ENCODE results near the gene CNPPD1.
"Not testable (repeated sequence)": the region's sequence is repeated elsewhere in the genome, so short reads cannot be mapped to it uniquely, and the experiment has no call there.

The CNPPD1 gene

DNA sequence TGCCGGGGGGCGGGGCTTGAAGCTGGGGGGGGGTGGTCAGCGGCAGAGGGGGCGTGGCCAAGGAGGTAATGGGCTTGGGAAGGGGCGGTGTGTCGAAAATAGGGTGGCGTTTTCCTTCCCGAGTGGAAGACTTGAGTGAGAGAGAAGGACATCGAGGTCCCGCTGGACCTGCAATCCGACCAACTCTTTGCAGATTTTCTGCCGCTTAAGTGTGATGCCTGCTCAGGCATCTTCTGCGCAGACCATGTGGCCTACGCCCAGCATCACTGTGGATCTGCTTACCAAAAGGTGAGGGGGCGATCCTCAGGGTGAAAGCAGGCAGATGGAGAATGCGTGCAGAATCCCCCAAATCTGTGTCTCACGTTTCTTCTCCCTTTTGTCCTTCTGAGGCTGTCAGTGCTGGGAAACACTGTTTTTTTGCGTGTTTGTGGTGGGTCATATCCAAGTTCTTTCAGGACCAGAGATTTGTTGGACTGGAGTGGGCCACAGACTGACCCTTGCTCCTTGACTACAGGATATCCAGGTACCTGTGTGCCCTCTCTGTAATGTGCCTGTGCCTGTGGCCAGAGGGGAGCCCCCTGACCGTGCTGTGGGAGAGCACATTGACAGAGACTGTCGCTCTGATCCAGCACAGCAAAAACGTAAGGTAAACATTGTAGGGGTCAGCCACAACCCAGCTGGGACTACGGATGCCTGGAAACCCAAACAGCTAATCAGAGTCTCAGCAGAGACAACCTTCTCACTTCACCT lies 30.6 kb upstream of the CNPPD1 start:
- peak overlapping the region; percentile 73 for H3K4me3 ChIP-seq (ENCODE audit: low read depth, low read length)
- TF ChIP-seq, protein P1, sequence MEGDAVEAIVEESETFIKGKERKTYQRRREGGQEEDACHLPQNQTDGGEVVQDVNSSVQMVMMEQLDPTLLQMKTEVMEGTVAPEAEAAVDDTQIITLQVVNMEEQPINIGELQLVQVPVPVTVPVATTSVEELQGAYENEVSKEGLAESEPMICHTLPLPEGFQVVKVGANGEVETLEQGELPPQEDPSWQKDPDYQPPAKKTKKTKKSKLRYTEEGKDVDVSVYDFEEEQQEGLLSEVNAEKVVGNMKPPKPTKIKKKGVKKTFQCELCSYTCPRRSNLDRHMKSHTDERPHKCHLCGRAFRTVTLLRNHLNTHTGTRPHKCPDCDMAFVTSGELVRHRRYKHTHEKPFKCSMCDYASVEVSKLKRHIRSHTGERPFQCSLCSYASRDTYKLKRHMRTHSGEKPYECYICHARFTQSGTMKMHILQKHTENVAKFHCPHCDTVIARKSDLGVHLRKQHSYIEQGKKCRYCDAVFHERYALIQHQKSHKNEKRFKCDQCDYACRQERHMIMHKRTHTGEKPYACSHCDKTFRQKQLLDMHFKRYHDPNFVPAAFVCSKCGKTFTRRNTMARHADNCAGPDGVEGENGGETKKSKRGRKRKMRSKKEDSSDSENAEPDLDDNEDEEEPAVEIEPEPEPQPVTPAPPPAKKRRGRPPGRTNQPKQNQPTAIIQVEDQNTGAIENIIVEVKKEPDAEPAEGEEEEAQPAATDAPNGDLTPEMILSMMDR (IDR thresholded peaks at IDR 0.05; ENCODE audit: low read depth, low read length) = no peak

DNA sequence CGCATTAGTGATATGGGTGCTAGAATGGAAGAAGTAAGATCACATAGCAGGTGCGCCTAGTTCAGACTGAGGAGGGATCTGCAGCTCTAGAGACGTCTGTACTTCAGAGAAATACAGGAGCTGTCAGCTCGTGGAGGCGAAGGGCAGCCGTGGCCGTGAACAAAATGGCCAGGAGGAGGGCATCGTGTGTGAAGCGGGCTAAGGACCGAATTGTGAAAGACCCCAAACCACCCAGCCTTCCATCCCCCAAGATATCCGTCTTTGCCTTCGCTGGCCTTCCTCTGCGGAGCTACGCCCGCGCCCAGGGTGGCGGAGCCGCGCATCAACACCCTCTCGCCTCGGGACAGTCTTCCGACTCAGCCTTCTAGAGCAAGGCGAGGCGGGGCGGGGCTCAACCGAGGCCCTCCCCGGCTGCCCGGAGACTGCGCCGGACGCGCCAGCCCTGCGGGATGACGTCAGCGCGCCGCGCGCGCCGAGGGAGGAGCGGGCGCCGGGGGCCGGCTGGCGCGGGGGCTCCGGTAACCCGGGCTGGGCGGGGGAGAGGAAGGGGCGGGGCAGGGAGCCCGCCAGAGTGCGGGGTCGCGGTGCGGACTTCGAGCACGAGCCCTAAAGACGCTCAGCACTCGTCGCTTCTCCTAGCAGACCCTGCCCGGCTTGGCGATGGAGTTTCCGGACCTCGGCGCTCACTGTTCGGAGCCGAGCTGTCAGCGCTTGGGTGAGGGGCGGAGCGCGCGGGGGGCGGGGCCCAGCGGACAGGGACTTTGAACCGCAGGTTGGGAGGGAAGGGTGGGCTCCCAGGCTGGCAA lies 29.8 kb upstream of the CNPPD1 start, which contains the start of gene ZFAND2B:
Gene ZFAND2B, plus strand, starts transcription at position 455 of the 806 bp plus-strand sequence. Its CDS starts 206 bp downstream, at position 661.
- TF ChIP-seq, protein P1 (IDR thresholded peaks at IDR 0.05; ENCODE audit: low read depth, low read length) = no peak
- H3K4me3 ChIP-seq (ENCODE audit: low read depth, low read length) = peak within 1 kb of the TSS; percentile 73

DNA sequence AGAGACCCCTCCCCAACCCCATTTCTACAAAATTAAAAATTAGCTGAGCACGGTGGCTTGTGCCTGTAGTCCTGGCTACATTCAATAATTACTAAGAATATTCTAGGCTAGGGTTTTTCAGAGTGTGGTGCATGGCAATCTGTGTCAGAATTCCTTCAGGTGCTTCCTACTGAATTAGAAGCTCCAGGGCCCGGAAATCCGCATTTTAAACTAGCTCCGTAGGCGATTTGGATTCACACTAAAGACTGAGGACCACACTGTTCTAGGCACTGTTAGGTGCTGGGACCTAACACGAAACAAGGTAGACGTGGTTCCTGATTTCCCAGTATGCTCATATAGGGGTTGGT lies 29.2 kb upstream of the CNPPD1 start:
- peak overlapping the region; percentile 73 for H3K4me3 ChIP-seq (ENCODE audit: low read depth, low read length)
- TF ChIP-seq, protein P1 (IDR thresholded peaks at IDR 0.05; ENCODE audit: low read depth, low read length) = no peak

- TF ChIP-seq, protein P1 (IDR thresholded peaks at IDR 0.05; ENCODE audit: low read depth, low read length) = no peak
- H3K4me3 ChIP-seq (ENCODE audit: low read depth, low read length) = no peak overlapping the region
These were observed 28.4 kb upstream of the CNPPD1 start for GRCh38 chr2:219205165-219205538.

DNA sequence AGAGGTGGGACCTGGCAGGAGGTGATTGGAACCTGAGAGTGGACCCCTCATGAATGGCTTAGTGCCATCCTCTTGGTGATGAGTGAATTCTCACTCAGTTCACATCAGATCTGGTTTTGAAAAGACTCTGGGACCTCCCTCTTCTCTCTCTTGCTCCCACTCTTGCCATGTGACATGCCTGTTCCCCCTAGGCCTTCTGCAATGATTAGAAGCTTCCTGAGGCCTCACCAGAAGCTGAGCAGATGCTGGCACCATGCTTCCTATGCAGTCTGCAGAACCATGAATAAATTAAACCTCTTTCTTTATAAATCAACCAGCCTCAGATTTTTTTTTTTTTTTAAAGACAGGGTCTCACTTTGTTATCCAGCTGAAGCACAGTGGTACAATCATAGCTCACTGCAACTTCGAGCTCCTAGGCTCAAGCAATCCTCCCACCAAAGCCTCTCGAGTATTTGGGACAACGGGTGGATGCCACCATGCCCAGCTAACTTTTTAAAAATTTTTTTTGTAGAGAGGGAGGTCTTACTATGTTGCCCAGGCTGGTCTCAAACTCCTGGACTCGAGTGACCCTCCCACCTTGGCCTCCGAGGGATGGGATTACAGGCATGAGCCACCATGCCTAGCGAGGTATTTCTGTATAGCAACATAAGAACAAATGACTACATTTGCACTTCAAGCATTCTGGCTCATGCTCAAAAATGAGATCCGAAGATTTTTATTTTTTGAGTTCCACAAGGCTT lies 27.9 kb upstream of the CNPPD1 start:
- TF ChIP-seq, protein P1 (IDR thresholded peaks at IDR 0.05; ENCODE audit: low read depth, low read length) = no peak

DNA sequence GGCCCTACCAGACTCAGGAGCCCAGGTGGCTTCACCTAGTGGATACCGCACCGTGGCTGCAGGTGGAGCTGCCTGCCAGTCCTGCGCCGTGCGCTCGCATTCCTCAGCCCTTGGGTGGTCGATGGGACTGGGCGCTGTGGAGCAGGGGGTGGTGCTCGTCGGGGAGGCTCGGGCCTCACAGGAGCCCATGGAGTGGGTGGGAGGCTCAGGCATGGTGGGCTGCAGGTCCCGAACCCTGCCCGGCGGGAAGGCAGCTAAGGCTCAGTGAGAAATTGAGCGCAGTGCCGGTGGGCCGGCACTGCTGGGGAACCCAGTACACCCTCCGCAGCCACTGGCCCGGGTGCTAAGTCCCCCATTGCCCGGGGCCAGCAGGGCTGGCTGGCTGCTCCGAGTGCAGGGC lies 24.6 kb upstream of the CNPPD1 start:
- H3K4me3 ChIP-seq (ENCODE audit: low read depth, low read length) = not testable (repeated sequence)

More for the DNA sequence above, 27.9 kb upstream of the CNPPD1 start:
- no peak overlapping the region for H3K4me3 ChIP-seq (ENCODE audit: low read depth, low read length)

DNA sequence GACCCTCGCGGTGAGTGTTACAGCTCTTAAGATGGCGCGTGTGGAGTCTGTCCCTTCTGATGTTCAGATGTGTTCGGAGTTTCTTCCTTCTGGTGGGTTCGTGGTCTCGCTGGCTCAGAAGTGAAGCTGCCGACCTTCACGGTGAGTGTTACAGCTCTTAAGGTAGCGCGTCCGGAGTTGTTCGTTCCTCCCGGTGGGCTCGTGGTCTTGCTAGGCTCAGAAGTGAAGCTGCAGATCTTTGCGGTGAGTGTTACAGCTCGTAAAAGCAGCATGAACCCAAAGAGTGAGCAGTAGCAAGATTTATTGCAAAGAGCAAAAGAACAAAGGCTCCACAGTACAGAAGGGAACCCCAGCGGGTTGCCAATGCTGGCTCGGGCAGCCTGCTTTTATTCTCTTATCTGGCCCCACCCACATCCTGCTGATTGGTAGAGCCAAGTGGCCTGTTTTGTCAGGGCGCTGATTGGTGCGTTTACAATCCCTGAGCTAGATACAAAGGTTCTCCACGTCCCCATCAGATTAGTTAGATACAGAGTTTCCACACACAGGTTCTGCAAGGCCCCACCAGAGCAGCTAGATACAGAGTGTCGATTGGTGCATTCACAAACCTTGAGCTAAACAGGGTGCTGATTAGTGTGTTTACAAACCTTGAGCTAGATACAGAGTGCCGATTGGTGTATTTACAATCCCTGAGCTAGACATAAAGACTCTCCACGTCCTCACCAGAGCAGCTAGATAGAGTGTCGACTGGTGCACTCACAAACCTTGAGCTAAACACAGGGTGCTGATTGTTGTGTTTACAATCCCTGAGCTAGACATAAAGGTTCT lies 24.0 kb upstream of the CNPPD1 start:
- H3K4me3 ChIP-seq (ENCODE audit: low read depth, low read length) = not testable (repeated sequence)

Measured in WI38 (cell line).